ENCODE results near the gene STRIP2.

GRCh38 chr7:129426482-129426881 lies 7.8 kb upstream of the STRIP2 start:
- TF ChIP-seq POLR2A (IDR thresholded peaks at IDR 0.05): no peak
- TF ChIP-seq, protein P1, sequence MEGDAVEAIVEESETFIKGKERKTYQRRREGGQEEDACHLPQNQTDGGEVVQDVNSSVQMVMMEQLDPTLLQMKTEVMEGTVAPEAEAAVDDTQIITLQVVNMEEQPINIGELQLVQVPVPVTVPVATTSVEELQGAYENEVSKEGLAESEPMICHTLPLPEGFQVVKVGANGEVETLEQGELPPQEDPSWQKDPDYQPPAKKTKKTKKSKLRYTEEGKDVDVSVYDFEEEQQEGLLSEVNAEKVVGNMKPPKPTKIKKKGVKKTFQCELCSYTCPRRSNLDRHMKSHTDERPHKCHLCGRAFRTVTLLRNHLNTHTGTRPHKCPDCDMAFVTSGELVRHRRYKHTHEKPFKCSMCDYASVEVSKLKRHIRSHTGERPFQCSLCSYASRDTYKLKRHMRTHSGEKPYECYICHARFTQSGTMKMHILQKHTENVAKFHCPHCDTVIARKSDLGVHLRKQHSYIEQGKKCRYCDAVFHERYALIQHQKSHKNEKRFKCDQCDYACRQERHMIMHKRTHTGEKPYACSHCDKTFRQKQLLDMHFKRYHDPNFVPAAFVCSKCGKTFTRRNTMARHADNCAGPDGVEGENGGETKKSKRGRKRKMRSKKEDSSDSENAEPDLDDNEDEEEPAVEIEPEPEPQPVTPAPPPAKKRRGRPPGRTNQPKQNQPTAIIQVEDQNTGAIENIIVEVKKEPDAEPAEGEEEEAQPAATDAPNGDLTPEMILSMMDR (IDR thresholded peaks at IDR 0.05): no peak
